ENCODE results near the gene B4GALT5. TPM values are rescaled to one million over a fixed set of nuclear protein-coding genes. Genes with fewer than 3 reads are reported as not detected.

Gene B4GALT5
- polyA plus RNA-seq, 1 of the 3 experiments (the other 2 are of a cell fraction): 35.1 TPM

GRCh38 chr20:49595346-49595745 is 118.3 kb downstream of the B4GALT5 start:
- Histone ChIP-seq H3K4me2 (no peak overlapping the region), H2AFZ (ENCODE audit: low read depth) (no peak overlapping the region)

More at GRCh38 chr20:49595346-49595745, 118.3 kb downstream of the B4GALT5 start:
- no peaks in the 10 kb centered on the region for H3K9me3 ChIP-seq
- ChIA-PET POLR2A (no interaction called here), CTCF (interaction anchor here (1.3 to 4.2 kb wide), 6 partner anchors 13 to 293 kb away, joined by 4 to 25 read pairs (median 7); no protein-coding TSS in a partner anchor)
- no peak for TF ChIP-seq CTCF (IDR thresholded peaks at IDR 0.05)
- no peak for TF ChIP-seq TEAD4 (IDR thresholded peaks at IDR 0.05; ENCODE audit: borderline replicate concordance, insufficient read depth)
- no peak for TF ChIP-seq JUND (IDR thresholded peaks at IDR 0.05)
- TF ChIP-seq USF1 (IDR thresholded peaks at IDR 0.05; ENCODE audit: borderline replicate concordance, low read depth): no peak
- no peak for TF ChIP-seq IRF3 (IDR thresholded peaks at IDR 0.05; ENCODE audit: low read depth, low read length)
- TF ChIP-seq ZBTB33 (IDR thresholded peaks at IDR 0.05; ENCODE audit: borderline replicate concordance, low read depth): no peak
- no peak for TF ChIP-seq TAF1 (IDR thresholded peaks at IDR 0.05; ENCODE audit: borderline replicate concordance, low read depth, low read length)
- TF ChIP-seq SMC3 (IDR thresholded peaks at IDR 0.05; ENCODE audit: low read depth, low read length): no peak
- no peak for TF ChIP-seq EZH2phosphoT487 (IDR thresholded peaks at IDR 0.05; ENCODE audit: borderline replicate concordance, low read depth)
- TF ChIP-seq RAD21 (IDR thresholded peaks at IDR 0.05; ENCODE audit: low read length): no peak
- TF ChIP-seq GATA2 (CRISPR knock-in tag; IDR thresholded peaks at IDR 0.05): no peak
- no peak for TF ChIP-seq GABPA (IDR thresholded peaks at IDR 0.05; ENCODE audit: low read depth)
- no peak for TF ChIP-seq RFX5 (IDR thresholded peaks at IDR 0.05; ENCODE audit: low read length)
- TF ChIP-seq NFIC (IDR thresholded peaks at IDR 0.05; ENCODE audit: borderline replicate concordance): no peak
- H3K27me3 ChIP-seq (ENCODE audit: insufficient read depth): no peaks in the 10 kb centered on the region
- WGBS (ENCODE audit: low lambda C conversion rate): 80% methylated on average over 10 of the region's 10 CpGs
- DNase-seq: no peak
- H3K79me2 ChIP-seq (ENCODE audit: insufficient read depth): no peaks in the 10 kb centered on the region
- H3K4me1 ChIP-seq (ENCODE audit: control insufficient read depth in 1 of 2, insufficient read depth in 2 of 2, low read depth in 1 of 2, low read length in 1 of 2): peaks cover 0 to 5% of the 10 kb centered on the region in 2 experiments; a peak in 1 of 4 replicates
- H3K9ac ChIP-seq: no peak overlapping the region
- H4K20me1 ChIP-seq (ENCODE audit: insufficient read depth): no peaks in the 10 kb centered on the region
- no peaks in the 10 kb centered on the region for H3F3A ChIP-seq (replicated peaks; ENCODE audit: insufficient read depth)
- no peak overlapping the region for H3K4me3 ChIP-seq (ENCODE audit: low read depth in 2 of 2, low read length in 1 of 2)
- no peaks in the 10 kb centered on the region for H3K9me2 ChIP-seq
- H3K27ac ChIP-seq (ENCODE audit: low read depth in 2 of 2, low read length in 1 of 2): no peak overlapping the region
- H3K36me3 ChIP-seq (replicated peaks in 1 of 2; ENCODE audit: control insufficient read depth in 1 of 2, insufficient read depth in 2 of 2, low read length in 1 of 2): no peaks in the 10 kb centered on the region

Data from SK-N-SH (cell line).